Neuronal stem cell (in vitro differentiated cells): ENCODE results near the gene GPAT2.
"Not testable (repeated sequence)": the region's sequence is repeated elsewhere in the genome, so short reads cannot be mapped to it uniquely, and the experiment has no call there.

Experiments used
- DNase-seq: peaks from one replicate; pipeline ENCODE4 v3.0.0-alpha.2; 2013; ENCODE audit warnings: low spot score
- H2AFZ ChIP-seq: one replicate; pipeline ENCODE4 v1.6.1; 2013; ENCODE audit warnings: mild to moderate bottlenecking, low read length, inconsistent platforms
- H2AK5ac ChIP-seq: 2 replicates; pipeline ENCODE4 v1.6.1; 2013; ENCODE audit warnings: low read depth, mild to moderate bottlenecking, inconsistent platforms, low read length, moderate library complexity, mixed read lengths
- H2BK120ac ChIP-seq: 2 replicates; pipeline ENCODE4 v1.6.1; 2013; ENCODE audit warnings: low read depth, mild to moderate bottlenecking, inconsistent platforms, low read length, moderate library complexity, mixed read lengths
- H2BK12ac ChIP-seq: one replicate; pipeline ENCODE4 v1.6.1; 2013; ENCODE audit warnings: low read length, inconsistent platforms
- H2BK15ac ChIP-seq: 2 replicates; pipeline ENCODE4 v1.6.1; 2013; ENCODE audit warnings: mild to moderate bottlenecking, low read length, inconsistent platforms, mixed read lengths
- H2BK5ac ChIP-seq: one replicate; pipeline ENCODE4 v1.6.1; 2013; ENCODE audit warnings: inconsistent platforms, mild to moderate bottlenecking, low read length, moderate library complexity
- H3K14ac ChIP-seq: one replicate; pipeline ENCODE4 v1.6.1; 2013; ENCODE audit warnings: low read length, inconsistent platforms
- H3K18ac ChIP-seq: 2 replicates; pipeline ENCODE4 v1.6.1; 2013; ENCODE audit warnings: low read length, inconsistent platforms
- H3K23ac ChIP-seq: 2 replicates; pipeline ENCODE4 v1.6.1; 2013; ENCODE audit warnings: low read depth, mild to moderate bottlenecking, mixed read lengths, low read length, inconsistent platforms; ENCODE audit not compliant: poor library complexity
- H3K27ac ChIP-seq: replicated peaks from 3 replicates; pipeline ENCODE4 v1.5.1; 2013; ENCODE audit warnings: low read length, inconsistent platforms
- H3K27me3 ChIP-seq, 3 experiments: 2 replicates each; pipeline ENCODE4 v1.6.1; 2013; ENCODE audit warnings: low read length in 3 of 3, mild to moderate bottlenecking in 2 of 3, inconsistent platforms in 1 of 3, low read depth in 1 of 3, mixed read lengths in 1 of 3, moderate library complexity in 1 of 3; ENCODE audit not compliant: control insufficient read depth in 3 of 3, insufficient read depth in 3 of 3
- H3K36me3 ChIP-seq, 2 donors: replicated peaks in 1 of 2; 2 replicates each; pipeline ENCODE4 v1.6.1; 2013; ENCODE audit warnings: low read length in 2 of 2; ENCODE audit not compliant: control insufficient read depth in 2 of 2, insufficient read depth in 2 of 2
- H3K4ac ChIP-seq: 2 replicates; pipeline ENCODE4 v1.6.1; 2013; ENCODE audit warnings: inconsistent platforms, mild to moderate bottlenecking, low read length, moderate library complexity
- H3K4me1 ChIP-seq, 2 donors: 1 replicate in 1 of 2; 2 replicates in 1 of 2; pipeline ENCODE4 v1.6.1; 2013; ENCODE audit warnings: low read length in 2 of 2, low read depth in 1 of 2; ENCODE audit not compliant: control insufficient read depth in 2 of 2, insufficient read depth in 1 of 2
- H3K4me2 ChIP-seq: one replicate; pipeline ENCODE4 v1.6.1; 2013; ENCODE audit warnings: mild to moderate bottlenecking, low read length, inconsistent platforms; ENCODE audit not compliant: insufficient read depth, poor library complexity, severe bottlenecking
- H3K4me3 ChIP-seq, 2 donors: 2 replicates each; pipeline ENCODE4 v1.5.1; 2013; ENCODE audit warnings: low read length in 2 of 2, mild to moderate bottlenecking in 2 of 2, inconsistent platforms in 1 of 2, moderate library complexity in 1 of 2
- H3K79me1 ChIP-seq: one replicate; pipeline ENCODE4 v1.6.1; 2013; ENCODE audit warnings: low read depth, mild to moderate bottlenecking, inconsistent platforms, low read length, moderate library complexity
- H3K9ac ChIP-seq: one replicate; pipeline ENCODE4 v1.6.1; 2013; ENCODE audit warnings: mild to moderate bottlenecking, low read depth, low read length, inconsistent platforms; ENCODE audit not compliant: poor library complexity
- H3K9me3 ChIP-seq, 2 donors: replicated peaks in 1 of 2; 2 replicates each; pipeline versions ENCODE3 to v1.6.1; 2013; ENCODE audit warnings: low read length in 2 of 2, mild to moderate bottlenecking in 2 of 2, inconsistent platforms in 1 of 2, low read depth in 1 of 2, mixed read lengths in 1 of 2, moderate library complexity in 1 of 2; ENCODE audit not compliant: control insufficient read depth in 2 of 2, insufficient read depth in 1 of 2
- H4K8ac ChIP-seq: one replicate; pipeline ENCODE4 v1.6.1; 2013; ENCODE audit warnings: low read depth, mild to moderate bottlenecking, inconsistent platforms, low read length, moderate library complexity
- H4K91ac ChIP-seq: one replicate; pipeline ENCODE4 v1.6.1; 2013; ENCODE audit warnings: low read length, low read depth, mild to moderate bottlenecking, inconsistent platforms; ENCODE audit not compliant: poor library complexity
- WGBS, 2 donors: extraction: QIAGEN DNeasy Blood & Tissue Kit; methylation state at CpG; one replicate each; pipeline ENCODE4 v1.1.7; 2013; ENCODE audit warnings: missing lambda C conversion rate in 2 of 2, mixed read lengths in 1 of 2; ENCODE audit not compliant: insufficient read length in 2 of 2, insufficient replicate concordance in 1 of 2; ENCODE audit errors: extremely low coverage in 2 of 2; 5-methylcytosine and 5-hydroxymethylcytosine counted together

Gene GPAT2

GRCh38 chr2:96016321-96016720, 18.4 kb downstream of the GPAT2 start:
- not testable (repeated sequence) for H3K4ac ChIP-seq, H2AFZ ChIP-seq, H4K91ac ChIP-seq, H3K18ac ChIP-seq, H2BK120ac ChIP-seq, H2AK5ac ChIP-seq, H3K4me3 ChIP-seq, H3K23ac ChIP-seq, H3K79me1 ChIP-seq, H3K9ac ChIP-seq, H2BK5ac ChIP-seq, H3K36me3 ChIP-seq, DNase-seq, H3K4me1 ChIP-seq, H3K27me3 ChIP-seq, H3K4me2 ChIP-seq, H2BK12ac ChIP-seq, H3K27ac ChIP-seq, H4K8ac ChIP-seq, H3K14ac ChIP-seq, H3K9me3 ChIP-seq, H2BK15ac ChIP-seq
- no CpG with 5 or more reads among the region's 4 CpGs for WGBS, 2 donors

GRCh38 chr2:96012792-96013264, 21.9 kb downstream of the GPAT2 start:
- H3K4me3 ChIP-seq, H3K14ac ChIP-seq, H3K9me3 ChIP-seq, H3K4me2 ChIP-seq, H4K8ac ChIP-seq, H2AK5ac ChIP-seq, H2BK120ac ChIP-seq, H3K9ac ChIP-seq, DNase-seq, H2BK5ac ChIP-seq, H3K23ac ChIP-seq, H2AFZ ChIP-seq, H3K27me3 ChIP-seq, H3K18ac ChIP-seq, H3K27ac ChIP-seq, H4K91ac ChIP-seq, H2BK15ac ChIP-seq, H3K4ac ChIP-seq, H3K36me3 ChIP-seq, H2BK12ac ChIP-seq, H3K79me1 ChIP-seq, H3K4me1 ChIP-seq: not testable (repeated sequence)
- WGBS, 2 donors = no CpG with 5 or more reads among the region's 1 CpG

GRCh38 chr2:96012086-96012791, 22.5 kb downstream of the GPAT2 start:
- H3K4me2 ChIP-seq, H3K4me1 ChIP-seq, H3K14ac ChIP-seq, H3K23ac ChIP-seq, H2BK15ac ChIP-seq, DNase-seq, H3K9me3 ChIP-seq, H3K27me3 ChIP-seq, H3K27ac ChIP-seq, H3K79me1 ChIP-seq, H4K8ac ChIP-seq, H2AK5ac ChIP-seq, H2BK120ac ChIP-seq, H4K91ac ChIP-seq, H3K4me3 ChIP-seq, H3K4ac ChIP-seq, H3K18ac ChIP-seq, H2BK12ac ChIP-seq, H2AFZ ChIP-seq, H2BK5ac ChIP-seq, H3K36me3 ChIP-seq, H3K9ac ChIP-seq: not testable (repeated sequence)
- WGBS, 2 donors = no CpG with 5 or more reads among the region's 8 CpGs

- H4K8ac ChIP-seq, H2BK120ac ChIP-seq, H3K4ac ChIP-seq, H2BK15ac ChIP-seq, H2BK12ac ChIP-seq, H2AK5ac ChIP-seq, H4K91ac ChIP-seq, H2BK5ac ChIP-seq, H3K14ac ChIP-seq, H3K27me3 ChIP-seq, H2AFZ ChIP-seq, H3K18ac ChIP-seq, DNase-seq, H3K36me3 ChIP-seq, H3K79me1 ChIP-seq, H3K23ac ChIP-seq, H3K9me3 ChIP-seq, H3K27ac ChIP-seq, H3K4me1 ChIP-seq, H3K9ac ChIP-seq: not testable (repeated sequence)
- no CpG with 5 or more reads among the region's 4 CpGs for WGBS, 2 donors
- peak overlapping the region in 1 of 2 donors; percentile 30 for H3K4me3 ChIP-seq
- H3K4me2 ChIP-seq = peak overlapping the region; percentile 25
Measured at GRCh38 chr2:96011129-96011455, 23.6 kb downstream of the GPAT2 start.
